Fibroblast of villous mesenchyme (primary cell): ENCODE measurements around the gene RALGPS1. TPM values are rescaled to one million over a fixed set of nuclear protein-coding genes. Genes with fewer than 3 reads are reported as not detected.

Source experiments
- DNase-seq: peaks from one replicate; pipeline ENCODE4 v3.0.0-alpha.2; 2010; ENCODE audit warnings: low read depth
- H3K4me3 ChIP-seq: 2 replicates; pipeline ENCODE4 v1.5.1; 2011; ENCODE audit warnings: low read depth, mild to moderate bottlenecking, low read length
- total RNA-seq: library from RNA; depleted of rRNA; stranded (reverse); fragments of >200 nt; gene quantifications from 2 replicates; pipeline ENCODE4 v1.2.3, GENCODE V29; 2012
- TF ChIP-seq, protein P1 (sequence below): IDR thresholded peaks from 2 replicates; pipeline ENCODE4 v1.5.1; 2012; ENCODE audit warnings: low read depth, mild to moderate bottlenecking, low read length; ENCODE audit not compliant: insufficient read depth

Gene RALGPS1
- total RNA-seq, 1 donor = 2.6 TPM

DNA sequence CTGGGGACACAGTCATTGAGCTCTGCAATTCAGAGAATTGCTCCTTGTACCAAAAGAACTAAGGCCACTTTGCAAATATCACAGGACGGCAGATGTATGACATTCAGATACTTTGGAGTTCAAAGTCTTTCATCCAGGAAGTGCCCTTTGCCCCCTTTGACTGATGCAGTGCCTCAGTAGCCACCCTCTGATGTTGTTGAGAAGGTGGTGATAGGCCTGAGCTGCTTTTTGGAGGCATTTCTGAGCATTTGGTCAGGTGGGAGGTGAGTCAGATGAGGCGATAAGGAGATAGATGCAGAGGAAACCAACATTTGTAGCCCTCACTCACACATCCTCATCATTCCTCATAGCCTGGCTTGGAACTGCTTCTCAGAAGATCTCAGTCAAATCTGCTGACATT lies 144.4 kb downstream of the RALGPS1 start:
- no peak overlapping the region for H3K4me3 ChIP-seq
- TF ChIP-seq, protein P1, sequence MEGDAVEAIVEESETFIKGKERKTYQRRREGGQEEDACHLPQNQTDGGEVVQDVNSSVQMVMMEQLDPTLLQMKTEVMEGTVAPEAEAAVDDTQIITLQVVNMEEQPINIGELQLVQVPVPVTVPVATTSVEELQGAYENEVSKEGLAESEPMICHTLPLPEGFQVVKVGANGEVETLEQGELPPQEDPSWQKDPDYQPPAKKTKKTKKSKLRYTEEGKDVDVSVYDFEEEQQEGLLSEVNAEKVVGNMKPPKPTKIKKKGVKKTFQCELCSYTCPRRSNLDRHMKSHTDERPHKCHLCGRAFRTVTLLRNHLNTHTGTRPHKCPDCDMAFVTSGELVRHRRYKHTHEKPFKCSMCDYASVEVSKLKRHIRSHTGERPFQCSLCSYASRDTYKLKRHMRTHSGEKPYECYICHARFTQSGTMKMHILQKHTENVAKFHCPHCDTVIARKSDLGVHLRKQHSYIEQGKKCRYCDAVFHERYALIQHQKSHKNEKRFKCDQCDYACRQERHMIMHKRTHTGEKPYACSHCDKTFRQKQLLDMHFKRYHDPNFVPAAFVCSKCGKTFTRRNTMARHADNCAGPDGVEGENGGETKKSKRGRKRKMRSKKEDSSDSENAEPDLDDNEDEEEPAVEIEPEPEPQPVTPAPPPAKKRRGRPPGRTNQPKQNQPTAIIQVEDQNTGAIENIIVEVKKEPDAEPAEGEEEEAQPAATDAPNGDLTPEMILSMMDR = no peak
- DNase-seq = no peak

DNA sequence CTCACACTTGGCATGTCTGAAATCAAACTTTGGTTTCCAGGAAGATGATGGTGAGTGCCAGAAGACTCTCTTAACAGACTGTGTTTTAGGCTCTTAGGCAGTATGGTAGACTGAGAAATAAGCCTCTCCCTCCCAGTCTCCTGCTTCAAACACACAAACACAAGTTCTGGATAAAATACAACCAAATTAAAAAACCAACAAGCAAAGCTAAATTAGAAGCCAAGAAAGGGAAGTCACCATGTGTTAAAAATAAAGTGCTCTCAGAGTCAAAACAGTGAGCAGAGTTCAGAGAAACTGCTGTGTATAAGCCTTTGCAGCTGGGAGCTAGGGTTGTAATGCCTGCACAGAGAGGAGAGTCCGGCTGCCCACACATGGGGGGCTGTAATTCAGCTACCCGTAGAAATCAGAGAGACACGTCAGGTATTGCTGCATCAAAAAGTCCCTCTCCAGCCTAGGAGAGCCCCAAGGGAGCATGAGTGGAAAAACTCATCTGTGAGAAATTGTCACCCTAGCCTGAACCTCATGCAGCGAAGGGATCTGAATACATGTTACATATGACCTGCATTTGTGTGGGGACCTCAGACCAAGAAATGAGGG lies 145.3 kb downstream of the RALGPS1 start:
- TF ChIP-seq, protein P1 = no peak
- no peak overlapping the region for H3K4me3 ChIP-seq
- DNase-seq = no peak

DNA sequence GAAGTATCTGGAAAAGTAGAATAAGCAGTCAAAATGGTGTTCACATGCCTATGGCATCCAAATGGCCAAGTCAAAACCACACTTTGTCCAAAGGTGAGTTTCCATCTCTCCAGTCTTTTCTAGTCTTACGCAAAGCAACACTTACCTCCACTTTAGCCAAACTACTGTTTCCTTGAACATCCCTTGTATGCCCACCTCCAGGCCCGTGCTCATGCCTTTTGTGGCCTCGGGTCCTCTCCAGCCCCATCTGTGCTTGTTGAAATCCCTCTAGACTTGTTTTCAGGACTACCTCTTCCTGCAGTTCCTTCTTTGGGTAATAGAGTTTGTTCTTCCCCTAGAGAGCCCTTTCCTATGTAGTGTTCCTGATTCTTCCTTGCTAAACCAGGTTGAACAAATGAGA lies 146.8 kb downstream of the RALGPS1 start:
- DNase-seq = no peak
- H3K4me3 ChIP-seq = no peak overlapping the region
- TF ChIP-seq, protein P1 = no peak

DNA sequence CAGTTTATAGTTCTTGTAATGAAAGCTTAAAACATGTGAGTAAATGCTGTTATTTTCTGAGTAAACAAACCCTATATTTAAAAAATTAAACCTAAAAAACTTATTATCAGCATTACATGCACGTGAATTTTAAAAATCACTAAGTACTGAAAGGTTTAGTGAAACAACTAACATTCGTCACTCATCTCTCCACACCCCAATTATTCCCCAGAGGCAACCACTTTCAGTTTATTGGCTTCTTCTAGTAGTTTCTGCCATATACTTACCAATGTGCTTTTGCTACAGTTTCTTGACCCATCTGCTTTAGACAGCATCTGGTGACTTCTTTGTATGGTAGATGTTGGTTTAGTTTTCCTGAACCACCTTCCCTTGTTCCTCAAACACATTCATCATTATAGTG lies 149.8 kb downstream of the RALGPS1 start:
- DNase-seq = no peak
- no peak overlapping the region for H3K4me3 ChIP-seq
- TF ChIP-seq, protein P1 = no peak

DNA sequence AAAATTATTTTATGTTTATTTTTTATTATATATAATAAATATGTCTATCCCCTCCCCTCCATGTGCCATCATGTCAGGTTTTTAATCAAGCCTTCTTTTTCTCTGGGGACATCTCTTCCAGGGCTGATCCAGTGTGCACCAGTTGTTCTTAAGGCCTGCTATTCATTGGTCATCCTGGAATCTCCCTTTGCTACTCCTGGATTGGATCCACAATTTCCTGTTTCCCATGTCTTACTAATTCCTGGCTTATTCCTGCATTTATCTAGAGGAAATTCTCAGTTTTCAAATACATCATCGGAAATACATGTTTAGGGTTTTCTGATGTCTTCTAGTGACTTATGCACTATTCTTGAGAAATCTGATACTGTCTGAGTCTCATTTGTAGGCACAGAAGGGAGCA lies 151.0 kb downstream of the RALGPS1 start:
- no peak overlapping the region for H3K4me3 ChIP-seq
- DNase-seq = peak; percentile 54
- TF ChIP-seq, protein P1 = no peak

DNA sequence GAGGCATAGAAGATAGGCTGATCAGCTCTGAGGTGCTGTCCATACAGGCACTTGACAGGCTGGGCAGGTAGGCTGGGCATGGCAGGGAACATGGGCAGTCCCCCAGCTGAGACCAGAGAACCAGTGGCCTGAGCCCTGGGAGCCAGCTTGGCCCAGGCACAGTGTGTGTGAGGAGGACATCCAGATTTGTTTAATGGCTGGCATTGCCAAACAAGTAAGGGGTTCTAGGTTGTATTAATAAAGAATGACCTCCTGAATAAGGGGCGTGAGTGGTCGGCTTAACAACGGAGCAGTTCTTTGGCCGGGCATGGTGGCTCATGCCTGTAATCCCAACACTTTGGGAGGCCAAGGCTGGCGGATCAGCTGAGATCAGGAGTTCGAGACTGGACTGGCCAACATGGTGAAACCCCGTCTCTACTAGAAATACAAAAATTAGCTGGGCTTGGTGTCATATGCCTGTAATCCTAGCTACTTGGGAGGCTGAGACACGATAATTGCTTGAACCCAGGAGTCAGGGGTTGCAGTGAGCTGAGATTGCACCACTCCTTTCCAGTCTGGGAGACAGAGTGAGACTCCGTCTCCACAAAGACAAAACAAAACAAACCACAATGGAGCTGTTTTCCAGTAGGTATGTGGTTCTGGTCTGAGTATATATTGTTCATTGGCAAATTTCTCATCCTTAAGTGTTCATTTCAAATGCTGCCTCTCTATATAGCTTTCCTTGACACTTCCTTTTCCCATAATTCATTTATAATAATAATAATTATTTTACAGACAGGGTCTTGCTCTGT lies 151.7 kb downstream of the RALGPS1 start:
- H3K4me3 ChIP-seq = no peak overlapping the region
- TF ChIP-seq, protein P1 = no peak
- DNase-seq = peak; percentile 77

DNA sequence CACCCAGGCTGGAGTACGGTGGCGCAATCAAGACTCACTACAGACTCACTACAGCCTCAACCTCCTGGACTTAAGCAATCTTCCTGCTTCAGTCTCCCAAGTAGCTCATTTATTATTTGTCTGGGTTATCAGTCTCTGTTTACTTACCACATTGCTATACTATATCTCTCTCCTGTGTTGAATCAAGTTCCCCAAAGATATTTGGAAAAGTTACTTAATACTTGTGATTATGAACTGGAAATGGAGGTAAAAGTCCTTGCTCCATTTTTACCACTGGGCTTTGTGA lies 152.2 kb downstream of the RALGPS1 start:
- TF ChIP-seq, protein P1 = no peak
- DNase-seq = peak; percentile 92
- no peak overlapping the region for H3K4me3 ChIP-seq
